ENCODE results near the gene GRIFIN. TPM values are rescaled to one million over a fixed set of nuclear protein-coding genes. Genes with fewer than 3 reads are reported as not detected.

The GRIFIN gene
- total RNA-seq, 2 donors from 2014 or later, result not detected

- no peaks in the 10 kb centered on the region for H3K4me1 ChIP-seq (replicated peaks)
- intact Hi-C loops (cut with DNase I), result no loop called here
- no peak overlapping the region for H3K4me3 ChIP-seq
- 77% methylated on average over 7 of the region's 7 CpGs for WGBS
- TF ChIP-seq POLR2A (IDR thresholded peaks at IDR 0.05), result no peak
- no peak for TF ChIP-seq CTCF (IDR thresholded peaks at IDR 0.05)
- no peak for TF ChIP-seq POLR2AphosphoS5 (IDR thresholded peaks at IDR 0.05)
- DNase-seq (ENCODE audit: low spot score), result no peak
- no peaks in the 10 kb centered on the region for H3K27me3 ChIP-seq (replicated peaks; ENCODE audit: insufficient read depth)
- H3K27ac ChIP-seq, result no peak overlapping the region
- no peaks in the 10 kb centered on the region for H3K9me3 ChIP-seq
- no peaks in the 10 kb centered on the region for H3K36me3 ChIP-seq
These were observed 8.0 kb downstream of the GRIFIN start for GRCh38 chr7:2468227-2468626.

- H3K36me3 ChIP-seq, result no peaks in the 10 kb centered on the region
- intact Hi-C loops (cut with DNase I), result no loop called here
- TF ChIP-seq CTCF (IDR thresholded peaks at IDR 0.05) (no peak), POLR2AphosphoS5 (IDR thresholded peaks at IDR 0.05) (no peak), POLR2A (IDR thresholded peaks at IDR 0.05) (no peak)
- H3K9me3 ChIP-seq, result no peaks in the 10 kb centered on the region
- no peak for DNase-seq (ENCODE audit: low spot score)
- H3K27ac ChIP-seq, result no peak overlapping the region
- no peaks in the 10 kb centered on the region for H3K4me1 ChIP-seq (replicated peaks)
- WGBS, result 94% methylated on average over 10 of the region's 10 CpGs
- no peaks in the 10 kb centered on the region for H3K27me3 ChIP-seq (replicated peaks; ENCODE audit: insufficient read depth)
- no peak overlapping the region for H3K4me3 ChIP-seq
These were observed 9.5 kb downstream of the GRIFIN start for GRCh38 chr7:2466675-2467074.

- no peak for DNase-seq (ENCODE audit: low spot score)
- Histone ChIP-seq H3K27me3 (replicated peaks; ENCODE audit: insufficient read depth) (no peaks in the 10 kb centered on the region), H3K27ac (no peak overlapping the region), H3K4me3 (no peak overlapping the region), H3K36me3 (no peaks in the 10 kb centered on the region), H3K4me1 (replicated peaks) (no peaks in the 10 kb centered on the region), H3K9me3 (no peaks in the 10 kb centered on the region)
- intact Hi-C loops (cut with DNase I), result no loop called here
- WGBS, result 75% methylated on average over 12 of the region's 12 CpGs
- TF ChIP-seq POLR2AphosphoS5 (IDR thresholded peaks at IDR 0.05), result no peak
- TF ChIP-seq CTCF (IDR thresholded peaks at IDR 0.05), result no peak
- TF ChIP-seq POLR2A (IDR thresholded peaks at IDR 0.05), result no peak
These were observed 10.3 kb downstream of the GRIFIN start for GRCh38 chr7:2465928-2466327.

GRCh38 chr7:2462731-2463130, 13.5 kb downstream of the GRIFIN start:
- no peak for DNase-seq (ENCODE audit: low spot score)
- Histone ChIP-seq H3K4me1 (replicated peaks) (no peaks in the 10 kb centered on the region), H3K27me3 (replicated peaks; ENCODE audit: insufficient read depth) (no peaks in the 10 kb centered on the region), H3K4me3 (no peak overlapping the region), H3K9me3 (no peaks in the 10 kb centered on the region), H3K27ac (no peak overlapping the region), H3K36me3 (no peaks in the 10 kb centered on the region)
- intact Hi-C loops (cut with DNase I), result no loop called here
- 90% methylated on average over 3 of the region's 3 CpGs for WGBS
- TF ChIP-seq POLR2A (IDR thresholded peaks at IDR 0.05), result no peak
- TF ChIP-seq CTCF (IDR thresholded peaks at IDR 0.05), result no peak
- TF ChIP-seq POLR2AphosphoS5 (IDR thresholded peaks at IDR 0.05), result no peak

GRCh38 chr7:2461268-2462026, 14.8 kb downstream of the GRIFIN start:
- no peak overlapping the region for H3K27ac ChIP-seq
- no peak for DNase-seq (ENCODE audit: low spot score)
- H3K9me3 ChIP-seq, result no peaks in the 10 kb centered on the region
- no peaks in the 10 kb centered on the region for H3K36me3 ChIP-seq
- H3K27me3 ChIP-seq (replicated peaks; ENCODE audit: insufficient read depth), result no peaks in the 10 kb centered on the region
- H3K4me1 ChIP-seq (replicated peaks), result no peaks in the 10 kb centered on the region
- intact Hi-C loops (cut with DNase I), result no loop called here
- H3K4me3 ChIP-seq, result no peak overlapping the region
- TF ChIP-seq POLR2A (IDR thresholded peaks at IDR 0.05), result no peak
- no peak for TF ChIP-seq CTCF (IDR thresholded peaks at IDR 0.05)
- TF ChIP-seq POLR2AphosphoS5 (IDR thresholded peaks at IDR 0.05), result no peak
- WGBS, result 72% methylated on average over 15 of the region's 15 CpGs
